Esophagus muscularis mucosa (tissue), 4 donors: Measurements from ENCODE around the gene SLC30A1. TPM values are rescaled to one million over a fixed set of nuclear protein-coding genes. Genes with fewer than 3 reads are reported as not detected.

ENCODE experiments used
- DNase-seq: peaks from one replicate; pipeline ENCODE4 v3.0.0-alpha.2; 2017; ENCODE audit errors: extremely low spot score
- H3K27ac ChIP-seq, 4 donors: fragments of 200-600 bp; sonication (generic); replicated peaks in 1 of 4; 1 replicate in 3 of 4; 2 replicates in 1 of 4; pipeline ENCODE4 v1.5.1; 2016 to 2019; ENCODE audit warnings: mild to moderate bottlenecking in 1 of 4
- H3K27me3 ChIP-seq, 4 donors: fragments of 200-600 bp; sonication (generic); one replicate each; pipeline versions ENCODE4 v1.5.1 to v1.6.0; 2016 to 2019
- H3K36me3 ChIP-seq, 4 donors: fragments of 200-600 bp; sonication (generic); one replicate each; pipeline ENCODE4 v1.5.1; 2016 to 2019
- H3K4me1 ChIP-seq, 4 donors: fragments of 200-600 bp; sonication (generic); one replicate each; pipeline ENCODE4 v1.5.1; 2016 to 2019
- H3K4me3 ChIP-seq, 4 donors: fragments of 200-600 bp; sonication (generic); 1 replicate in 2 of 4; 2 replicates in 2 of 4; pipeline ENCODE4 v1.5.1; 2016 to 2019; ENCODE audit warnings: mild to moderate bottlenecking in 4 of 4, moderate library complexity in 1 of 4
- H3K9me3 ChIP-seq, 4 donors: fragments of 200-600 bp; sonication (generic); 1 replicate in 3 of 4; 2 replicates in 1 of 4; pipeline ENCODE4 v1.5.1; 2016 to 2019
- CTCF ChIP-seq, 3 experiments: fragments of 200-600 bp in 2 of 3; fragments of 450-650 bp in 1 of 3; sonication (generic) in 2 of 3; IDR thresholded peaks; one replicate each; pipeline ENCODE4 v1.5.1; 2017 to 2019; ENCODE audit warnings: antibody characterized with exemption in 3 of 3, mild to moderate bottlenecking in 2 of 3, moderate library complexity in 1 of 3
- EP300 ChIP-seq: sonication (generic); formaldehyde crosslinking; IDR thresholded peaks from one replicate; pipeline ENCODE4 v1.6.1; 2017; ENCODE audit warnings: antibody characterized with exemption
- POLR2A ChIP-seq: fragments of 450-650 bp; IDR thresholded peaks from one replicate; pipeline ENCODE4 v1.6.1; 2017; ENCODE audit warnings: antibody characterized with exemption, moderate library complexity, mild to moderate bottlenecking, low read depth
- POLR2AphosphoS5 ChIP-seq, 2 donors: sonication (generic); formaldehyde crosslinking; IDR thresholded peaks; one replicate each; pipeline ENCODE4 v1.6.1; 2017; ENCODE audit warnings: antibody characterized with exemption in 2 of 2
- whole genome bisulfite sequencing: methylation state at CpG from one replicate; pipeline ENCODE4 v1.1.5; 2018; 5-methylcytosine and 5-hydroxymethylcytosine counted together
- intact Hi-C: fragments of 100-400 bp; cut with DNase I; formaldehyde crosslinking; loops from one replicate; pipeline ENCODE4 v1.15.1; 2023
- total RNA-seq, 4 donors: library from RNA; depleted of rRNA; stranded (reverse); fragments of >200 nt; gene quantifications; one replicate each; pipeline versions ENCODE4 v1.1.0 to v1.2.1, GENCODE V29; 2016

The SLC30A1 gene
- total RNA-seq, 4 donors from 2014 or later, result 7.5 to 10.6 (median 10.2) TPM

DNA sequence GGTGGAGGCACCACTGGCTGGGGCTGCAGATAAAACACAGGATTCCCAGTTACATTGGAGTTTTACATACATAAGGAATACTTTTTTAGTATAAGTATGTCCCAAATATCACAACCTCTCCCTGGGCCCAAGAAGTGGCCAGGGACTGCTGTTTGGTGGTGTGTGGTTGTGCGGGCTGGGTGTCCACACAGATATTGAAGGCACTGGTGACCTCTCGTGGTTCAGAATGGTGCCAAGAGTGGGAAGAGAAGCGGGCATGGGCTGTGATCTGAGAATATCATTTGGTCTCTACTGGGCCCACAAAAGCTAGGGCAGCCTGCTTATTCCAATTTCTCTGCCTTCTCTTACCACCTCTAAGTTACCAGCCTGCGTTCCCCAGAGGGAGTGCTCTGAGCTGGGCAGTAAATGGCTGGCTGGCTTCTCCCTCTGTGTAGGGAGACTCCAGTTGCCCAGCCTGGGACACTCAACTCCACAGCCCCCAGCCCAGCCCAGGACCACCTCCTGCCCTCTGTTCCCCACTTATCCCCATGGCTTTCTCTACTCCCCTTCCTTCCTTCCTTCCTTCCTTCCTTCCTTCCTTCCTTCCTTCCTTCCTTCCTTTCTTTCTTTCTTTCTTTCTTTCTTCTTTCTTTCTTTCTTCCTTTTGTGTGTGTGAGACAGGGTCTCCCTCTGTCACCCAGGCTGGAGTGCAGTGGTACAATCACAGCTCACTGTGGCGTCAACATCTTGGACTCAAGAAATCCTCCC lies 44.2 kb downstream of the SLC30A1 start:
- no peak overlapping the region for H3K4me3 ChIP-seq
- H3K27me3 ChIP-seq, result no peaks in the 10 kb centered on the region
- no peaks in the 10 kb centered on the region for H3K9me3 ChIP-seq
- TF ChIP-seq POLR2AphosphoS5 (IDR thresholded peaks at IDR 0.05), result no peak
- no peak for TF ChIP-seq POLR2A
- no peak for TF ChIP-seq EP300
- TF ChIP-seq CTCF (IDR thresholded peaks at IDR 0.05), result no peak
- H3K4me1 ChIP-seq, result peaks cover 0 to 10% (median 0%) of the 10 kb centered on the region in 4 donors
- intact Hi-C loops, result no loop called here
- H3K27ac ChIP-seq, result no peak overlapping the region
- WGBS, result 61% methylated on average over 4 of the region's 5 CpGs
- H3K36me3 ChIP-seq, result no peaks in the 10 kb centered on the region
- no peak for DNase-seq

- no peak overlapping the region for H3K27ac ChIP-seq
- intact Hi-C loops, result no loop called here
- DNase-seq, result no peak
- no peak overlapping the region for H3K4me3 ChIP-seq
- TF ChIP-seq POLR2A, result no peak
- H3K9me3 ChIP-seq, result no peaks in the 10 kb centered on the region
- no peaks in the 10 kb centered on the region for H3K27me3 ChIP-seq
- WGBS, result 77% methylated on average over 6 of the region's 6 CpGs
- H3K4me1 ChIP-seq, result peaks cover 0 to 14% (median 5%) of the 10 kb centered on the region in 4 donors
- H3K36me3 ChIP-seq, result no peaks in the 10 kb centered on the region
These were observed 46.9 kb downstream of the SLC30A1 start for GRCh38 chr1:211532088-211532444.

DNA sequence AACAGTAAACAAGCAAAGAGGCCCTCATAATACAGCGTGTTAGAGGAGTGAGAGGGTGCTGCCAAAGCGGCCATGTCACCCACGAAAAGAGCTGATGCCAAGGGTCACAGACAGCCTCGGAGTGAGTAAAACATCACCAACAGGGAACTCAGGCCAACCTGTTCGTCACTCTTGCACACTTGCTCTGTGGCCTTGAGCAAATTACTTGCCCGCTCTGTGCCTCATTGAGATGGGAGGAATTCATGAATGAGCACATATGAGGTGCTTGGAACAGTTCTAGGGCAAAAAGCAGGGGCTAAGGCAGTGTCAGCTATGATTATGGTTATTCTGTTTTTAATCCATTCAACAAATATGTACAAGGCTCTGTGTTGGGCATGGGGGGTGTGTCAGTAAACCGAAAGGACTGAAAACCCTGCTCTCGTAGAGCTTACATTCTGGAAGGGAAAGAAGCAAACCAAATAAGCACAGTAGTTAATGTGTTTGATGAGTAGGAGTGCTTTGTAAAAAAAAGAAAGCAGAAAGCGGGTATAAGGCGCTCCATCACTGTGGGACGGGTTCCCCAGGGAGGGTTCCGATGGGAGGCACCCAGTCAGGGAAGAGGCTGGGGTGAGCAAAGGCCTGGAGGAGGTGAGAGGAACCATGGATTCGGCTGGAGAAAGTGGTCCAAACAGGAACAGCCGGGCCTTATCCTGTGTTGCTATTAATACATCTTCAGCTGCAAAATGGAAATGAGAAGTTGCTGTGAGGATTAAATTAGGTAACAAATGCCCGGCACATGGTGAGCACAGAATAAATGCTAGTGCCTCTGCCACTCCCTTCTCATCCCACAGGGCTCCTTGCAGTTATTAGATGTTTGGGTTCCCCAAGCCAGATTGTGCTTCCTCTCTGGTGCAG lies 47.5 kb downstream of the SLC30A1 start:
- Histone ChIP-seq H3K27ac (no peak overlapping the region), H3K4me3 (no peak overlapping the region), H3K36me3 (no peaks in the 10 kb centered on the region), H3K9me3 (no peaks in the 10 kb centered on the region), H3K27me3 (no peaks in the 10 kb centered on the region), H3K4me1 (peaks cover 0 to 15% (median 5%) of the 10 kb centered on the region in 4 donors)
- DNase-seq, result no peak
- no peak for TF ChIP-seq POLR2A
- no peak for TF ChIP-seq POLR2AphosphoS5 (IDR thresholded peaks at IDR 0.05)
- TF ChIP-seq CTCF (IDR thresholded peaks at IDR 0.05), result no peak
- no peak for TF ChIP-seq EP300
- intact Hi-C loops, result no loop called here
- WGBS, result 87% methylated on average over 15 of the region's 15 CpGs

- Histone ChIP-seq H3K9me3 (no peaks in the 10 kb centered on the region), H3K27me3 (no peaks in the 10 kb centered on the region), H3K4me3 (no peak overlapping the region), H3K36me3 (no peaks in the 10 kb centered on the region), H3K27ac (no peak overlapping the region), H3K4me1 (peaks cover 0 to 16% (median 5%) of the 10 kb centered on the region in 4 donors)
- 68% methylated on average over 2 of the region's 2 CpGs for WGBS
- intact Hi-C loops, result no loop called here
- TF ChIP-seq POLR2A (no peak), POLR2AphosphoS5 (IDR thresholded peaks at IDR 0.05) (no peak), CTCF (IDR thresholded peaks at IDR 0.05) (no peak), EP300 (no peak)
- DNase-seq, result no peak
These were observed 48.9 kb downstream of the SLC30A1 start for GRCh38 chr1:211530102-211530501.

GRCh38 chr1:211529453-211529852 lies 49.5 kb downstream of the SLC30A1 start:
- no peak for TF ChIP-seq POLR2AphosphoS5 (IDR thresholded peaks at IDR 0.05)
- no peak for TF ChIP-seq POLR2A
- TF ChIP-seq EP300, result no peak
- no peak for TF ChIP-seq CTCF (IDR thresholded peaks at IDR 0.05)
- no peaks in the 10 kb centered on the region for H3K9me3 ChIP-seq
- H3K27me3 ChIP-seq, result no peaks in the 10 kb centered on the region
- no peak overlapping the region for H3K4me3 ChIP-seq
- DNase-seq, result no peak
- peaks cover 0 to 16% (median 5%) of the 10 kb centered on the region in 4 donors for H3K4me1 ChIP-seq
- intact Hi-C loops, result no loop called here
- no peaks in the 10 kb centered on the region for H3K36me3 ChIP-seq
- 76% methylated on average over 9 of the region's 9 CpGs for WGBS
- no peak overlapping the region for H3K27ac ChIP-seq
